Stimulated activated CD4-positive, alpha-beta T cell treated with anti-CD3 and anti-CD28 coated beads, TNF-alpha, amount 100 ng/mL, for 4 hours (primary cell): ENCODE data around the gene ELAPOR1.

Source experiments
- DNase-seq, 3 experiments: peaks; one replicate each; pipeline ENCODE4 v3.0.0-alpha.2; 2020; ENCODE audit warnings: low read depth in 3 of 3

ELAPOR1 gene, protein sequence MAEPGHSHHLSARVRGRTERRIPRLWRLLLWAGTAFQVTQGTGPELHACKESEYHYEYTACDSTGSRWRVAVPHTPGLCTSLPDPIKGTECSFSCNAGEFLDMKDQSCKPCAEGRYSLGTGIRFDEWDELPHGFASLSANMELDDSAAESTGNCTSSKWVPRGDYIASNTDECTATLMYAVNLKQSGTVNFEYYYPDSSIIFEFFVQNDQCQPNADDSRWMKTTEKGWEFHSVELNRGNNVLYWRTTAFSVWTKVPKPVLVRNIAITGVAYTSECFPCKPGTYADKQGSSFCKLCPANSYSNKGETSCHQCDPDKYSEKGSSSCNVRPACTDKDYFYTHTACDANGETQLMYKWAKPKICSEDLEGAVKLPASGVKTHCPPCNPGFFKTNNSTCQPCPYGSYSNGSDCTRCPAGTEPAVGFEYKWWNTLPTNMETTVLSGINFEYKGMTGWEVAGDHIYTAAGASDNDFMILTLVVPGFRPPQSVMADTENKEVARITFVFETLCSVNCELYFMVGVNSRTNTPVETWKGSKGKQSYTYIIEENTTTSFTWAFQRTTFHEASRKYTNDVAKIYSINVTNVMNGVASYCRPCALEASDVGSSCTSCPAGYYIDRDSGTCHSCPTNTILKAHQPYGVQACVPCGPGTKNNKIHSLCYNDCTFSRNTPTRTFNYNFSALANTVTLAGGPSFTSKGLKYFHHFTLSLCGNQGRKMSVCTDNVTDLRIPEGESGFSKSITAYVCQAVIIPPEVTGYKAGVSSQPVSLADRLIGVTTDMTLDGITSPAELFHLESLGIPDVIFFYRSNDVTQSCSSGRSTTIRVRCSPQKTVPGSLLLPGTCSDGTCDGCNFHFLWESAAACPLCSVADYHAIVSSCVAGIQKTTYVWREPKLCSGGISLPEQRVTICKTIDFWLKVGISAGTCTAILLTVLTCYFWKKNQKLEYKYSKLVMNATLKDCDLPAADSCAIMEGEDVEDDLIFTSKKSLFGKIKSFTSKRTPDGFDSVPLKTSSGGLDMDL

GRCh38 chr1:109113590-109114341, at the start of gene ELAPOR1:
Gene ELAPOR1 (plus strand): TSS chr1:109114115. CDS start chr1:109114184, 69 bp downstream.
- DNase-seq, result peak; percentile 61 to 93 (median 89)

- no peak for DNase-seq
Measured at GRCh38 chr1:109065137-109065536, 48.8 kb upstream of the ELAPOR1 start.

DNA sequence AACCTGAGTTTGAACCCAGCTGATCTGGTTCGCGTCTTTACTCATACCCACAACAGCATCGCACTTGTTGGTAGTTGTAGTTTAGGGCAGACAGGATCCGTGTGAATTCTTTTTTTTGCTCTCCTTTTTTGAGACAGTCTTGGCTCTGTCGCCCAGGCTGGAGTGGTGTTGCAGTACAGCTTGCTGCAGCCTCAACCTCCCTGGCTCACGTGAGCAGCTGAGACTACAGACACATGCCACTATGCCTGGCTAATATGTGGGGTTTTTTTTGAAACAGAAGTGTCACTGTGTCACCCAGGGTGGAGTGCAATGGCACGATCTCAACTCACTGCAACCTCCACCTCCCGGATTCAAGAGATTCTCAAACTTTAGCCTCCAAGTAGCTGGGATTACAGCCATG, 46.0 kb upstream of the ELAPOR1 start:
- DNase-seq, result no peak

DNA sequence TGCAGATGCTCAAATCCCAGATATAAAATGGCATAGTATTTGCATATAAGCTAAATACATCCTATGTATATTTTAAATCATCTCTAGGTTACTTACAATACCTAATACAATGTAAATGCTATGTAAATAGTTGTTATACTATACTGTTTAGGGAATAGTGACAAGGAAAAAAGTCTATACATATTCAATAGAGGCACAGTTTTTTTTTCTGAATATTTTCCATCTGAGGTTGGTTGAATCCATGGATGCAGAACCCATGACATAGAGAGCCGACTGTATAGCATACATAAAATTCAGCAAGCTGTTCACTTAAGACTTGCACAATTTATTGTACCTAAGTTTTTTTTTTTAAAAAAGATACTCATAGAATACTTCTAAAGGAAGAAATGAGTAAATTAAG, 44.6 kb upstream of the ELAPOR1 start:
- no peak for DNase-seq

GRCh38 chr1:109075531-109076490, 38.1 kb upstream of the ELAPOR1 start, which contains the start of gene TAF13:
Gene TAF13 (minus strand): TSS chr1:109076003. CDS start chr1:109075947, 56 bp downstream.
- DNase-seq, result peak; percentile 65 to 71 (median 70)

- no peak for DNase-seq
Measured at GRCh38 chr1:109078317-109078716, 35.6 kb upstream of the ELAPOR1 start.

- no peak for DNase-seq
Measured at GRCh38 chr1:109079240-109079622, 34.7 kb upstream of the ELAPOR1 start.

GRCh38 chr1:109080441-109081082, 33.4 kb upstream of the ELAPOR1 start:
- no peak for DNase-seq

- DNase-seq, result no peak
Measured at GRCh38 chr1:109083501-109083900, 30.4 kb upstream of the ELAPOR1 start.

DNA sequence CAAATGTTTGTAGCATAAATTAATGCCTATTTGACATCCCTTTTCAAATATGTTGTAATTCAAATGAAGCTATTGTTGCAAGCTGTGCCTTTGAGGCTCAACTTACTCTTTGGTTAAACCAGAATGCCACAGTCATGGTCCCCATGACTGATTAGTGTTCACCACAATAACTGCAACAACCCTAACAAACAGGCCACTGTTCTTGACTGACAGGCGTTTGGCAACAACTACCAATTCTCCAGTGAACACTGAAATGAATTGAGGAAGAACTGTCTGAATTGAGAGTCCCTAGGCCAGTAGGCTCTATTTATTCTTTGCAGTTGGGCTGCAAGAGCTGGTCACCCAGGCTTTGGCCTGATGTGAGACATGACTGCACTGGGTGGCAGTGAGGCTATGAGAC, 30.0 kb upstream of the ELAPOR1 start:
- DNase-seq, result no peak

DNA sequence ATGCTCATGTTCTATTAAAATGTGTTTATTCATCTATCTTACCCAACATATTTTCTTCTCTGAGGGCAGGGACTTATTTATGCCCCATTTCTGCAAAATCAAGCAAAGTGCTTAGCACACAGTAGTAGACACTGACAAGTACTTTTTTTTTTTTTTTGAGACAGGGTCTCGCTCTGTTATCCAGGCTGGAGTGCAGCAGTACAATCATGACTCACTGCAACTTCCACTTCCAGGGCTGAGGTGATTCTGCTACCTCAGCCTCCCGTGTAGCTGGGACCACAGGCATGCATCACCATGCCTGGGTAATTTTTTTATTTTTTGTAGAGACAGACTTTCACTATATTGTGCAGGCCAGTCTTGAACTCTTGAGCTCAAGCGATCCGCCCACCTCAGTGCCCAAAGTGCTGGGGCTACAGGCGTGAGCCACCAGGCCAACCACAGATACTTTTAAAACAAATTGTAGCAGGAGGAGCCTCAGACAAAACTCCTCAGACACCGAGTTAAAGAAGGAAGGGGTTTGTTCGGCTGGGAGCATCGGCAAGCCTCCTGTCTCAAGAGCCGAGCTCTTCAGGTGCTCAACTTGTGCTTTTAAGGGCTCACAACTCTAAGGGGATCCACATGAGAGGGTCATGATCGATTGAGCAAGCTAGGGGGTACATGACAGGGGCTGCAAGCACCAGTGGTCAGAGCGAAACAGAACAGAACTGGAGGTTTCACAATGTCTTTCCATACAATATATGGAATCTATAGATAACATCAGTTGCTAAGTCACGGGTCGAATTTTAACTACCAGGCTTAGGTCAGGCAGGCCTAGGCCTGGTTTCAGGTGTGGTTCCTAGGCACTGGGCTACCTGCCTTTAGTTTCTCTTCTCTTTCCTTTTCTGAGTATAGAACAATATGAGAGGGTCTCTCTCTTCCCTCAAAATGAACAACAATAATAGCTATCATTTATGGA, 29.1 kb upstream of the ELAPOR1 start:
- no peak for DNase-seq

- no peak for DNase-seq
Measured at GRCh38 chr1:109089242-109090015, 24.5 kb upstream of the ELAPOR1 start.

- peak; percentile 70 to 84 (median 75) for DNase-seq
Measured at GRCh38 chr1:109090196-109091077, 23.5 kb upstream of the ELAPOR1 start, which contains the start of gene TMEM167B. Gene TMEM167B (plus strand): TSS chr1:109090764. CDS start chr1:109090873, 109 bp downstream.

- no peak for DNase-seq
Measured at GRCh38 chr1:109091078-109091838, 22.7 kb upstream of the ELAPOR1 start.

- DNase-seq, result no peak
Measured at GRCh38 chr1:109091839-109092193, 22.1 kb upstream of the ELAPOR1 start.

GRCh38 chr1:109094377-109094803, 19.5 kb upstream of the ELAPOR1 start:
- no peak for DNase-seq
